HG03439 (cell line): Measurements from ENCODE around the gene SYNJ2.

Source experiments
- ATAC-seq: cut with Tn5 transposase; IDR thresholded peaks from one replicate; pipeline ENCODE4 v1.9.1; 2021; ENCODE audit warnings: mild to moderate bottlenecking, moderate library complexity; ENCODE audit not compliant: unreplicated experiment

Gene SYNJ2

GRCh38 chr6:158071121-158072082, 89.7 kb downstream of the SYNJ2 start:
- ATAC-seq, result no peak

- ATAC-seq, result no peak
Measured at GRCh38 chr6:158072083-158072721, 90.5 kb downstream of the SYNJ2 start.

DNA sequence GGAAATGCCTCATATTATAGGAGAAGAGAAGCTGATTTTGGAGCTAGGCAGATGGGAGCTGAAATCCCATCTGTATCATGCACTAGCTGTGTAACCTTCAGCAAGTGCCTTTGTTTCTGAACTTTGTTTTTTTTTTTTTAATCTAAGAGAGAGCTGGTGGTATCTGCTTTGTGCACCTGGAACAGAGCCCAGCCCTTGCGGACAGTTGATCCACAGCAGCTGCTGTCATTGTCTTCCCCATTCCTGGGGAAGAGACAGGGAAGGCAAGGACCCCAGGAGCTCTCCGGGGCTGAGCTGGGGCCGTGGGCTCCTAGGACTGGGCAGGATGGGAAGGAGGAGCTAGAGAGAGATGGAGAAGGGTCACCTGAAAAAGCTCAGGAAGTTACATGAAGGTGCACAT, 92.1 kb downstream of the SYNJ2 start:
- no peak for ATAC-seq

GRCh38 chr6:158076548-158076947, 94.9 kb downstream of the SYNJ2 start:
- ATAC-seq, result no peak

- ATAC-seq, result no peak
Measured at GRCh38 chr6:158077676-158078075, 96.0 kb downstream of the SYNJ2 start.

- ATAC-seq, result no peak
Measured at GRCh38 chr6:158078320-158078719, 96.7 kb downstream of the SYNJ2 start.

GRCh38 chr6:158080849-158081656, 99.4 kb downstream of the SYNJ2 start:
- no peak for ATAC-seq

GRCh38 chr6:158081657-158081935, 99.9 kb downstream of the SYNJ2 start:
- no peak for ATAC-seq

- ATAC-seq, result no peak
Measured at GRCh38 chr6:158083455-158084325, 102.0 kb downstream of the SYNJ2 start.

GRCh38 chr6:158085261-158086053, 103.8 kb downstream of the SYNJ2 start:
- no peak for ATAC-seq

DNA sequence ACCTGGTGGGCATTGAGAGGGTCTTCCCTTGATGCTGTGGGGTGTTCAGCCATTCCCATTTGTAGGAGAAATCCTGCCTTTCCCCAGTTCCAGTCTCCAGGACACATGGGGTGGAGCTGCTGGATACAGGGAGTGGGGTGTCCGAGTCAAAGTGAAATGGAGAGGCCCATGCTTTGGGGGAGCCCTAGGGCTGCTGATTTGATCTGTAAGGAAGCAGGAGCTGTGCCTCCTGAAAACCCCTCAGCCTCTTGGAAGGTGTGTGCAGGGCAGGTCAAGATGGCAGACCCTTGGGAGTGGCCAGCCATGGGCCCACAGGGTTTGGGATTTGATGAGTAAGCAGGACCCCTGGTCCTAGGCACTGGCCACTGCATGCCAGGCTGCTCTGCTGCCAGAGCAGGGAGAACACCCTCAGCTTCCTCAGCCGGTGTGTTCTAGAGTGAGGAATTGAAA, 104.4 kb downstream of the SYNJ2 start:
- ATAC-seq, result no peak

DNA sequence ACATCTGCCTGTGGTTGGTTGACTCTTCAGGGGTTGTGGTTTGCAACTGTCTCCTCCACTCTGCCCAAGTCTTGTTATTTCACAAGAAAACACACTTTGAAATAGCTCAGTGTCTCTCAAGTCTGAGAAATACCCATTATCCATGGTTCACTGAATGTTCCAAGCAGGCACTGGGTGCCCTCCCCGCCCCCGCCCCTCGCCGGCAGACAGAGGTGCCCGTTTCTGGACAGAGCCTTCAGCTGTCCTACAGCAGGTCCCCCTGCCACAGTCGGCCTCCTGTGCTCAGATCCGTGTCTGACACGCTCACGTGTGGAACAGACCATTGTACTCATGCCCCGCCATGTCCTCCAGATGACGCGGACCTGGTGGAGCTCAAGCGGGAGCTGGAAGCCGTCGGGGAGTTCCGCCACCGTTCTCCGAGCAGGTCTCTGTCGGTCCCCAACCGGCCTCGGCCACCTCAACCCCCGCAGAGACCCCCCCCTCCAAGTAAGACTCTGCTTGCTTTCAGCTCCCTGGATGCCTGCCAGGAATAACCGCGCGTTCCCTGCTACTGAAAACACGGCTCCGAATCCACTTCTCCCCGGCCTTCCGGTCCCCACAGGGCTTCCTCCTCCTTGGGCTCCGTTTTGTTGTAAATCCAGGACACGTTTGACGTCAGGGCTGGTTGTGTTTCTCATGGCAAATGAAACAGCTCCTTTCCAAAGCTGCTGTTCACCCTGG, 105.0 kb downstream of the SYNJ2 start:
- ATAC-seq, result no peak

DNA sequence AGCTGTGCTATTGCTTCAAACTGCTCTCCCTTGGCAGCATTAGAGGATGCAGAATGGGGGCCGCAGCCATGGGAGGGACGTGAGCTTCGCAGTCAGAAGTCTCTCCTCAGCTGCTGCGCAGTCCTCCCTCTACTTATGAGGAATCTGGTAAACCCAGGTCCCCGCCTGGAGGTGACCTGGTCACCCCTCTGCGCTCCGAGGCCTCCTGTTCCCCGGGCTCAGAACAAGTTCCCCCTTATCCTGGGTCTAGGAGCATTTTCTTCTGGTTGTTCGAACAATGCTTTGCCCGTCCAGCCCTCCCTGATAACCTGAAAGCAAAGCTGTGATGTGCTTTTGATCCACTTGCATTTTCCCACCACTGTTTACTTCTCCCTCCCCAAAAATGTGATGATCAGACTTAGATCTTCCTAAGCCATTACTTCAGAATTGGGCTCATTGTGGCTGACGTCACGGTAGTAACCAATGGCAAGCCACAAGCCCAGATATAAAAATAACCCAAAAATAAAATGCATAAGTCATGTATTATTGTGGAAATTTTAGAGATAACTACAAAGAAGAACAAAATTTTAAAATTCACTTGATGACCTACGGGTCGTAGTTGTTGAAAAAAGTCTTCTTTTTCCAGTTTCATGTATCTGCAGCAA, 105.7 kb downstream of the SYNJ2 start:
- ATAC-seq, result no peak

- no peak for ATAC-seq
Measured at GRCh38 chr6:158092806-158093205, 111.1 kb downstream of the SYNJ2 start.

DNA sequence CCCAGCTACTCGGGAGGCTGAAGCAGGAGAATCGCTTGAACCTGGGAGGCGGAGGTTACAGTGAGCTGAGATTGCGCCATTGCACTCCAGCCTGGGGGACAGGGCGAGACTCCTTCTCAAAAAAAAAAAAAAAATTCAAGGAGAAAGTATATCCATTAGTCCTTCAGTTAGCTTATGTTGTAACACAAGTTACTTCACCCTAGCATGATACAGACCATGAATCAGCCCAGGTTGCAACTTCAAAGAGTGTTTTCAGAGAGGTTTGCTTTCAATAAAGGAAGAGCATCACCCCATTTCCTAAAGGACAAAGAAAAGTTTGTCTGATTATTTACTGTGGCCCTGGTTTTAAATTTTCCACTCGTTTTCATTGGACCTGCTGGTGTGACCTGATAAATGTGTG, 113.4 kb downstream of the SYNJ2 start:
- ATAC-seq, result no peak

DNA sequence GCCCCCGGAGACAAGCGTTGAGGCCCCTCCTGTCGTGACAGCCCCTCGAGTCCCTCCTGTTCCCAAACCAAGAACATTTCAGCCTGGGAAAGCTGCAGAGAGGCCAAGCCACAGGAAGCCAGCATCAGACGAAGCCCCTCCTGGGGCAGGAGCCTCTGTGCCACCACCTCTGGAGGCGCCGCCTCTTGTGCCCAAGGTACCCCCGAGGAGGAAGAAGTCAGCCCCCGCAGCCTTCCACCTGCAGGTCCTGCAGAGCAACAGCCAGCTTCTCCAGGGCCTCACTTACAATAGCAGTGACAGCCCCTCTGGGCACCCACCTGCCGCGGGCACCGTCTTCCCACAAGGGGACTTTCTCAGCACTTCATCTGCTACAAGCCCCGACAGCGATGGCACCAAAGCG, 114.0 kb downstream of the SYNJ2 start:
- ATAC-seq, result no peak

DNA sequence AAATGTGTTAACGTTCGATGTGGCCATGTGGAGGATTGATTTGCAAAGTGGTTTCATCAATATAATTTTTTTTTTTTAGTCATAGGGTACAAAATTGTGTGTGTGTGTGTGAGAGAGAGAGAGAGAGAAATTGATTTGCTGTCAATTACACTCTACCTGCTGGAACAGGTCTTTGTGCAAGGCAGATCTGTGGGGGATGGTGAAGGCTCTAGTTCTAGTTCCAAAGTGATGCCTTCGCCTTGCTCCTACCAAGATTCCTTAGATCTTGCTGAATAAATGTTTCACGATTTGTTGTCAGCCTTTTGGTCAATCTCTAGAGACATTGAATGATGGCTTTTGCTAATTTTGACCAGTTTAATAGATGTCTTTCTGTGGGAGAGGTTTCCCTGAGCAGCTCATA, 121.6 kb downstream of the SYNJ2 start:
- no peak for ATAC-seq

GRCh38 chr6:158104696-158105095, 123.0 kb downstream of the SYNJ2 start:
- no peak for ATAC-seq

DNA sequence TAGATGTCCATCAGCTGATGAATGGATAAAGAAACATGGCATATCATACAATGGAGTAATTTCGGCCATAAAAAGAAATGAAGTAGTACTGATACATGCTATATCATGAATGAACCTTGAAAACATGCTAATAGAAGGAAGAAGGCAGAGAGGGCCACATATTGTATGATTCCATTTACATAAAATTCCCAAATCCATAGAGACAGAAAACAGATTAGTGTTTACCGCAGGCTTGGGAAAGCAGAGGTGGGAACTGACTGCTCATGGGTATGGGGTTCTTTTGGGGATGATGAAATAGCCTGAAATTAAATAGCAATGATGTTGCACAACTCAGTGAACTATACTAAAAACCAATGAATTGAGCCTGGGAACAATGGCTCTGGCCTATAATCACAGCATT, 128.1 kb downstream of the SYNJ2 start:
- ATAC-seq, result no peak
